Measurements from ENCODE around the gene TFRC.
"Not testable (repeated sequence)": the region's sequence is repeated elsewhere in the genome, so short reads cannot be mapped to it uniquely, and the experiment has no call there.

Gene TFRC

DNA sequence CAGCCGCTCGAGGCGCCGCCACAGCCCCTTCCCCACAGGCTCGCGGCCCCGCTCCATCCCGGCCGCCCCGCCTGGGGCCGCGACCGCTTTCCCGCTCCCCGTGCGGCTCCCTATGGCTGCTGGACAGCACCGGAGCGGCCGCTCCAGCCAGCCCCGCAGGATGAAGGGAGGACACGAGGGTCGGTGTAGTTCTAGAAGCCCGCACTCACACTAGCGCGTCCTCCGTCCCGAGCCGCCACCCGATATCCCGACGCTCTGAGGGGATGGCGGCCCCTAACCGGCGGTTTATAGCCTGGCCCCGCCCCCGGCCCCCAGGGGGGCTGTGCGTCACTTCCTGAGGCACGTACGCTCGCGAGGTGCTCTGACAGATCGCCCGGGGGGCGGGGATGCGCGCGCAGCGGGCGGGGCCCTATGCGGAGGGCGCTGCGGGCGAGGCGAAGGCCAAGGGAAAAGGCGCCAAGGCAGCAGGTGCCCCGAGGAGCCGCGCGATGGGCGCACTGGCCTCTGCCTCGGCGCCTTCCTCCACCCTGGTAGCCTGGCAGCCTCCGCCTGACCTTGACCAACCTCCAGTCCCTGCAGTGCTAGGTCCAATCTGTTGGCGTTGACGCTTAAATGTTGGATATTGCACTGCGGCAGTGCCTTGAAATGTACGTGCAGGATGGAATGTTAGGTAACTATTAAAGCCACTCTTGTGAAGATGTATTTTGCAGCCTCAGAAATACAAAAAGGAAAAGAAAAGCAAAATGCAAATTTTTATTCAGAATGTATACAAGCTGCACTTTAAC, at the start of gene TFRC:
Gene TFRC (minus strand): TSS at position 257 of the 785 bp plus-strand sequence. CDS start 4,991 bp downstream, outside the sequence.
- peak; percentile 93 to 99 (median 97) for DNase-seq
- intact Hi-C loops (cut with DNase I): loop anchor here (5.0 kb wide), 1 partner anchor 110 kb away; no protein-coding TSS in a partner anchor

DNA sequence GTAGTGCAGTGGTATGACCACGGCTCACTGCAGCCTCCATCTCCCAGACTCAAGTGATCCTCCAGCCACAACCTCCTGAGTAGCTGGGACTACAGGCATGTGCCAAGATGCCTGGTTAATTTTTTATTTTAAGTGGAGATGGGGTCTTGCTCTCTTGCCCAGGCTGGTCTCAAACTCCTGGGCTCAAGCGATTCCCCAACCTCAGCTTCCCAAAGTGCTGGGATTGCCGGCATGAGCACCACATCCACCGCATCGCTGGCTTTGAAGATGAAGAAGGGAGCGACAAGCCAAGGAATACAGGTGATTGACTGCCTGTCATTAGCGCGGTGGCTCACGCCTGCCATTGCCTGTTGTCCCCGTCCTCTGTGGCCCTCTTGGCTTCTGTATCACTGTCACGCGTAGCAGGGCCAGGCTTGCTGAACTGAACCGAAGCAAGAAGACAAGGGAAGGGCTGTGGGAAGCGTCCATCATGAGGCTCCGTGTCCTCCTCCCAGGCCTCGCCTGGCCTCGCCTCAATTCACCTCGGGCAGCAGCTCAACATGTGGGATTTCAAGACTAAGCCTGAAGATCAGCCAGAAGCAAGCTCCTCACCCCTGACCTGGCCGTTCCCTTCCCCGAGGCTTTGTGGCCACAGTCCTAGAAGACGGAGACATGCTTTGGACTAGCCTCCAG, 46.4 kb upstream of the TFRC start:
- no peak for DNase-seq
- intact Hi-C loops (cut with DNase I): no loop called here

DNA sequence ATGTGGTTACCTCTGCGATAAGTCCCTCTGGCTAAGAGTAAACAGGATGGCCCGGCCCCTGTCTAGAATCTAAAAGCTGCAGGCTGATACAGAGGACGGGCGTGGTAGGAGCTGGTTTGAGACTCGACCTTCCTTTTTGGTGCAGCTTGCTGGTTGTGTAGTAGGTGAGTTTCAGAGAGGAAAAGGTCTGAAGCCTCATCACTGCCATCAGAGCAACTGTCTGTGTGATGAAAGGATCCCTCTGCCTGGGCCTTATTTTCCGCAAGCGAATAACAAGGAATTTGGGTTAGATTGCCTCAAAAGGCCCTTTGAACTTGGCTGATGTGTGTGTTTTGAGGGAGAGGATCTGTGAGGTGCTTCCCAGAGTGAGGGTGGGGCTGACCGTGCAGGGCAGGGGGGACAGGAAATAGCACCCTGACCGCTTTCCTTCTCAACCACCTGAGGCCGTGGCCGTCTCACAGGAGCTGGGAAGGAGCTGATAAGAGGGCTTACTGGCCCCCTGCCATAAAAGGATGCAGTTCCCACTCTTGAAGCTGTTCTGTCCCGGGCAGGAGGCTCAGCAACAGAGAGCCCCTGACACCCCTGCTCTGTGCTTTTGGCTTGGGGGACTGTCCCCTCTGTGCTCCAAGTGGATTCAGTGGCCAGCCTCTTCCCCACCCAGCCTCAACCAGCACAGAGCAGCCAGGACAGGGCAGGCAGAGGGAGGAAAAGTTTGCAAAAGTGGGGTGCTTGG, 45.6 kb upstream of the TFRC start:
- intact Hi-C loops (cut with DNase I): no loop called here
- DNase-seq: no peak

DNA sequence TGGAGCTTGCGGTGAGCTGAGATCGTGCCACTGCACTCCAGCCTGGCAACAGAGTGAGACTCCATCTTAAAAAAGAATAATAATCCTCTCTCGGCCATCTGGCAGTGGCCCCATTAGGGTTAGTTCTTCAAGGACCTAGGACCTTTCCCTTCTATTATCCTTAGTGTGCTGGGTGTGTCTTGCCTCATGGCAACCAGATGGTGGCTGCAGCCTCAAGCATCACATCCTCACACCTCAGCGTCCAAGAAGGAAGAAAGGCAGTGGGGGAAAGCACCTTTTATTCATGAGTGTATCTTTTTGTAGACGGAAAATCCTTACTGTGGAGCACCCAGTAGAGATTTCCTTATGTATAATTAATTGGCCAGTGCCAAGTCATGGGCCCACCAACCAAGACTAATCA, 42.7 kb upstream of the TFRC start:
- DNase-seq: no peak
- intact Hi-C loops (cut with DNase I): no loop called here

DNA sequence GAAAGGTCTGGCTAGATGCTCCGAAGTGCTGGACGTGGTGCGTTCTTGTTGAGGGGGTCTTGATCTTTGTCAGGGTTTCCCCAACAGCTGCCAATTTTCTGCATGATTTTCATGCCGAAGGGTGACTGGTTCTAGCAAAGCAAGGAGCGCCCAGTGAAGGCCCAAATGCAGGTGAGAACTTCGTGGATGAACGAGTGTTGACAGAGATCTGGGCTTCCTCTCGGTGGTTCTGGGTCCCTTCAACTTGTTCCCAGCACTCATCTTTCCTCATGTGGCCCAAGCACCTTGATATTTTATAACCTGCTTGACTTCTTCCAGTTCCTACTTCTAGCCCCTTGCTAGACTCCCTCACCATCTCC, 40.8 kb upstream of the TFRC start:
- no peak for DNase-seq
- intact Hi-C loops (cut with DNase I): no loop called here

DNA sequence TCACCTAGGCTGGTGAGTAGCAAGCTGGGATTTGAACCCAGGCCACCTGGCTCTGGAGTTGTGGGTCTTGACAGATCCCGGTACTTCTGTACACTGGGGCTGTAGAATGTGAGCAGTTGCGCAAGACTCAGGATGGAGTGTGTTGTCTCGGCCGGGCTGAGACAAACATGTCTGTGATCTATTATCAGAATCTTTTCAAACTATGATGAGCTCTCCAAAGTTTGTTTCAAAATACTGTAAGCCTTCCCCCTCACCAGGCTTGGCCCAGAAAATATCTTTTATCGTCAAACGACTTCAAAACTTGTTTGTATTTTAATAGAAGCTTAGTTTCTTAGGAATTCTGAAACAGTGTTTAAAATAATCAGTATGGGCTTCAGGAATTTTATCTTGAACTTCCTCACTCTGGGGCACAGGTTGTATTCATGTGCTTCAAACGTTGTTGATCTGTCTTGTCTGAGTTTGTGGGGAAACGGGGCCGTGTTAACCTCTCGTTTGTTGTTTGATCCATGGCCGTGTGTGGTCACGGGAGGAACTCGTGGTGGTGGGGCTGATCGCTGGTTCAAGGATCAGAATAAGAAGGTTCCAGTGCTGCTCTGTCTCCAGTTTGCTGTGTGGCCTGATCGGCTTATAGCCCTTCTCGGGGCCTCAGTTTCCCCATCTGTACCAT, 40.3 kb upstream of the TFRC start:
- DNase-seq: no peak
- intact Hi-C loops (cut with DNase I): no loop called here

DNA sequence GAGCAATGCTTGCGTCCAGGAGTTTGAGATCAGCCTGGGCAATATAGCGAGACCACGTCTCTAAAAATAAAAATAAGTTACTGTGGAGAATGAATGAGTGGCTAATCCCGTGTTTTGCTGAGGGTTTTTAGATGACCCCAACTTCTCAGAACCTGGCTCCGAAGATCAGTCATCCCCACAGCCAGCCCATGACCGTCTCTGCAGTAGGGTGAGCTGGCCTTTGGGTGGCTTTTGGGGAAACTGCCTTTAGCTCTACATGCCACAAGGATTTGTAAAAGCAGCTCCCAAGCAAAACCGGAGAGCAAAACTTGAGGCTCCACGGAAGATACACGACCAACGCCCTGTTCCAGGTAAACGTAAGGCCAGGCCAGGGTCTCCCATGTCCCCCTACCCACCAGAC, 39.2 kb upstream of the TFRC start:
- no peak for DNase-seq
- intact Hi-C loops (cut with DNase I): no loop called here

DNA sequence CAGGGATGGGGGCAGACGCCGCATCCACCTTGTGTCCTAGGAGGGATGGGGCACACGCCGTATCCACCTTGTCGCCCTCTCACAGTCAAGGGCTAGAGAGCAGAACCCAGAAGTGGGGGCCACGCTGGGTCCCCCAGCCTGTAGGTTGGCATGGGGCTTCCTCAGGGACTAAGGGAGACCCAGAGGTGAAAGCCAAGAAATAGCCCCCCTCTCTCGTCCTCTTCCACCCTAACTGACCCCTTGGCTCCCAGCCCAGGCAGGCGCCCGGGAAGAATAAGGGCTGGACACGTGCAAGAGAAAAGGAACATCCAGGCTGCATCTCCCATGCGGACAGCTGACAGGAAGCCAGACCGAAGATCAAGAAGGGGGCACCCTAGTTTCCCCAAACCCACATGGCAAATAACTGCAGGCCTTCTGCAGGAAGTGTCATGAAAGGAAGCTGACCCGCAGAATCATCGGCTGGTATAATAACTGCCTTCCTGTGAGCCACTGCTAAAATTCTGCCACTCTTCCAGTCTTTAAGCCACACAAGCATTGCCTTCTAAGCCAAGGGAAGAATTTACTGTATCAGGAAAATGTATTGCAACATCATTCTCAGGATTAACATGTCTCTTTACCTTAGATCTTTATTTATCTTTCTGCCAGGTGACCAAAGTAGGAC, 38.5 kb upstream of the TFRC start:
- peak in 14 of 42 donors; percentile 4 to 41 (median 15) for DNase-seq
- intact Hi-C loops (cut with DNase I): no loop called here

DNA sequence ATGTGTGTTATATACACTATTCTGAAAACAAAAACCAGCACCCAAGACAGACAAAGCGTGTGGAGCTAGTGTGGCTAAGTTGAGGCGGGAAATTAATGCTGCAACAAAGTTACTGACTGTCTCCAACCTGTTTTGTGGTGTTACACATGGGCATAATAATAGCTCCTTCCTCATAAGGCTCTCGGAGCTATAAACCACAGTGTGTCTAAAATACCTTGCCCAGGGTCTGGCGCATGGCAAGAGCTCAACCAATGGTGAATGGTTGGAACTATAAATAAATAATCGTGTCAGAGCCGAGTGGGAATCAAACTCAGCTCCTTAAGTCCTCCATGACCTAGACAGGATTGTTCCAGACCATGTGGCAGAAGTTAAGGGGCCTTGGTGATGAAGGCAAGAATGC, 35.9 kb upstream of the TFRC start:
- intact Hi-C loops (cut with DNase I): no loop called here
- no peak for DNase-seq

DNA sequence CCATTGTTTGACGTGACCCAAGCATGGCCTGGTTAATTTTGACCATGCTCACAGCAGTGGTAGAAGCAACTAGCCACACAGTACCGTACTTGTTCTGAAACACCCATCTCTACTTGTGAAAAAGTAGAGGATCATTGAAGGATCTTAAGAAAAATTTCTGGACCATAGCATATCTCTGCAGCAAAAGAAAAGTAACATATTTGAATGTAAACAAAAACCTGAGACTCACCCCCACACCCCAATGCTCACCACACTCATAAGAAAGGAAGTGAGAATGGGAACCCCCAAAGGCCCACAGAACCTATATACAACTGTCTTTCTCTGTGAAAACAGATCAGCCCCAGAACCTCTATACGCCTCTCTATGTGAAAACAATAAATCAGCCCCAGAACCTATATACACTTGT, 33.8 kb upstream of the TFRC start:
- intact Hi-C loops (cut with DNase I): no loop called here
- DNase-seq: no peak

DNA sequence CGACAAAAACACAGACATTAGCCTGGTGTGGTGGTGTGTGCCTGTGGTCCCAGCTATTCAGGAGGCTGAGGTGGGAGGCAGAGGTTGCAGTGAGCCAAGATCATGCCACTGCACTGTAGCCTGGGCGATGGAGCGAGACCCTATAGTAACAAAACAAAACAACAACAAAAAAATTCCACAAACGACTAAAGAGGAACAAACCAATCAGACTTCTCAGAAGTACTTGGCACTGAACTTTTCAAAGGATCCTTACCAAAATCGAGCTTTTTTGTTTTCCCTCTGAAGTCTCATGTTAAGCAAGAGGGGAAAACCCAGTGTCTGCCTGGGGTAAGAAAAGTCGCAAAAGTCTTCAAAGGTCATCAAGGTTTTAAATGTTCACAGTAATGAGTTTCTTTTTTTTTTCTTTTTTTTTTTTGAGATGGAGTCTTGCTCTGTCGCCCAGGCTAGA, 30.1 kb upstream of the TFRC start:
- DNase-seq: no peak
- intact Hi-C loops (cut with DNase I): no loop called here

DNA sequence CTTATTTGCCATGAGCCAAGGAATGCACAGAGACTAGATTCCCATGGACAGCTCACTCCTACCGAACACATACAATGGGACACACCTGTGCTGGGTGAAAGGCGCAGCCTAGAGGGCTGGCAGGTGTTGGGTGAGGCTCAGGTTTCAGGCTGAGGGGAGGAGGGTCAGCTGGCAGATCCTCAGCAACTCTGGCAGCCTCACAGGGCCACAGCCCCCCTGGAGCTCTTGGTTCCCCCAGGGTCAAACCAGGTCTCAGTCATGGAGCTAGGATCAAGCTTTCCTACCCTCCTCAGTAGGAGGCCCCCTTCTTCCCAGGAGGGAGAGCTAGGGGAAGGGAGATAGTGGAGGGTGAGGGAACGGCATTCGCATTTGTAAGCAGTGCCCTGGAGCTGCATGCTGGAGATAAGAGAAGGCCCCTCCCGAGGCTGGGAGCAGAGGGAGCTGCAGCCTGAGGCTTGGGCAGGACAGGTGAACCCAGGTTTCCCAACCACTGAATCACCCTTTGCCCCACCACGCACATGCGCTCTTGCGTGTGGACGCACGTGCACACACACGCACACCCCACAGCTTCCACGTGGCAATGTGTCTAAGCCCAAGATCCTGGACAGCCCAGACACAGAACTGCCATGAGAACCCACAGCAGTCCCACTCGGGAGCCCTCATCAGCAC, 26.3 kb upstream of the TFRC start:
- no peak for DNase-seq
- intact Hi-C loops (cut with DNase I): no loop called here

DNA sequence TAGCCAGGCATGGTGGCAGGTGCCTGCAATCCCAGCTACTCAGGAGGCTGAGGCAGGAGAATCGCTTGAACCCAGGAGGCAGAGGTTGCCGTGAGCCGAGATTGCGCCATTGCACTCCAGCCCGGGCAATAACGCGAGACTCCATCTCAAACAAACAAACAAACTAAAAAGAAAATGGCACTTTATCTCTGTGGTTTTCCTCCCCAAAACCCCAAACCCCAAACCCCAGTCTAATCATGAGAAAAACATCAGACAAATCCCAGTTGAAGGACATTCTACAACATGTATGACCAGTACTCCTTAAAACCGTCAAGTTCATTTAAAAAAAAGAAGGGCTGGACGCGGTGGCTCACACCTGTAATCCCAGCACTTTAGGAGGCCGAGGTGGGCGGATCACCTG, 22.8 kb upstream of the TFRC start:
- DNase-seq; intact Hi-C loops (cut with DNase I): not testable (repeated sequence)

DNA sequence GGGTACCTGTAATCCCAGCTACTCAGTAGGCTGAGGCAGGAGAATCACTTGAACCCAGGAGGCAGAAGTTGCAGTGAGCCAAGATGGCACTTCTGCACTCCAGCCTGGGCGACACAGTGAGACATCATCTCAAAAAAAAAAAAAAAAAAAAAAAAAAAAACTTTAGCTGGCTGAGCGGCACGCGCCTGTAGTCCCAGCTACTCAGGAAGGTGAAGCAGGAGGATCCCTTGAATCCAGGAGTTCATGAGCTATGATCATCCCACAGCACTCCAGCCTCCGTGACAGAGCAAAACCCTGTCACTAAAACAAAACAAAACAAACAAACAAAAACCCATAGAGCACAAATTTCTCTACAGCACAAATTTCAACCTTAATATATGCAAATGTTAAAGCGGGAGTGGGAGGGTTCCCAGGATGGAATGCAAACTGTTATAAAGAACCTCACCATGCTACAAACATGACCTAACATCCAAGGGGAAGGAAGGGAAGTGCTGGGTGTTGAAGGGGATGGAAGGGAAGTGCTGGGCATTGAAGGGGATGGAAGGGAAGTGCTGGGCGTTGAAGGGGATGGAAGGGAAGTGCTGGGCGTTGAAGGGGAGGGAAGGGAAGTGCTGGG, 16.6 kb upstream of the TFRC start:
- intact Hi-C loops (cut with DNase I); DNase-seq: not testable (repeated sequence)

DNA sequence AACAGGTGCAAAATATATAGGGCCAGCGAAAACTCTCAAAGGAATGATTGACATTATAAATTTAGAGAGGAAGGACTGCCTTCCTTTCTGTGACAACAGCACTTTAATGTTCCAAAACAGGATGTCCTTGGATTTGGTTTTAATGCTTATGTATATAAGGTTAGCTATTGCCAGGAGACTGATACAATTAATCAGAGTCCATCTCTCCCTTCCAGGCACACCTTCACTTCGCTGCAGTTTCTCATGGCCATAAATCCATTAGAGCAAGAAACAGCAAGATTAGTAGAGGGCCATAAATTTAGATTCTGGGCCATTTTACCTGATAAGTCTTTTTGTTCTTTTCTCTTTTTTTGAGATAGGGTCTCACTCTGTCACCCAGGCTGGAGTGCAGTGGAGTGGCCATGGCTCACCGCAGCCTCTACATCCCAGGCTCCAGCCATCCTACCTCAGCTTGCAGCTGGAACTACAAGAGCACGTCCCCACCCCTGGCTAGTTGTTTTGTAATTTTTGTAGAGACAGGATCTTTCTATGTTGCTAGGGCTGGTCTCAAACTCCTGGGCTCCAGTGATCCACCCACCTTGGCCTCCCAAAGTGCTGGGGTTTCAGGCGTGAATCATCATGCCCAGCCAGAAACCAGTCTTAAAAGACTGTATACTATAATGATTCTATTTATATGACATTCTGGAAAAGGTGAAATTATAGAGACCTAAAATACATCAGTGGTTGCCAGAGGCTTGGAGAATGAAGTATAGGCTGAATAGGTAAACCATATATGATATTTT, 15.7 kb upstream of the TFRC start:
- intact Hi-C loops (cut with DNase I): no loop called here
- no peak for DNase-seq

DNA sequence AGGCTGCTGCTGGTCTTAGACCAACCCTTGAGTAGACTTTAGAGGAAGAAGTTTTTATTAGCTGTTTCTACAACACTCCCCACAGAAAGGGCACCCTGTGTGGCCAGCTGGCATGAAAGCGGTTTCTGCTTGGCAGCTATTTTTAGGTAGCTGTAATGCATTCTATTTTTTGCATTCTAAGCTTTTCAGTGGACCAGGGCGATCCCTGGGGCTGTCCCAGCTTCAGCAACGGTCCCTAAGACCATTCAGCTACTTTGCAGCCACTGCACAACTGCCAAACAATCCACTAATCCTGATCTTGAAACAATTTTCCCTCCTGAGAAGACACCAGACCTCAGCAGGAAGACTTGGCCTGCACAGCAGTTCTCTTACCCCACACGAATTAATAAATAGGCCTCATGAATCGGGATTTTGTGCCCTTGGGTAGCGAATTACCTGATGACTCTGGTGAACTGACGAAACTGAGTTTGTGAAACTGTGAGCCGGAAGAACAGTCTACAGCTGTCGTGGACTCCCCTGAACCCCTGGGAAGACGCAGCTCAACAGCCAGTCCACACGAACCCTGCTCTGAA, 14.6 kb upstream of the TFRC start:
- DNase-seq: peak in 38 of 42 donors; percentile 13 to 78 (median 47)
- intact Hi-C loops (cut with DNase I): no loop called here
